ENCODE data around the gene CHST1.
A peak's percentile ranks its signal among the peaks of the same experiment; 100 is the strongest.

CHST1 gene

DNA sequence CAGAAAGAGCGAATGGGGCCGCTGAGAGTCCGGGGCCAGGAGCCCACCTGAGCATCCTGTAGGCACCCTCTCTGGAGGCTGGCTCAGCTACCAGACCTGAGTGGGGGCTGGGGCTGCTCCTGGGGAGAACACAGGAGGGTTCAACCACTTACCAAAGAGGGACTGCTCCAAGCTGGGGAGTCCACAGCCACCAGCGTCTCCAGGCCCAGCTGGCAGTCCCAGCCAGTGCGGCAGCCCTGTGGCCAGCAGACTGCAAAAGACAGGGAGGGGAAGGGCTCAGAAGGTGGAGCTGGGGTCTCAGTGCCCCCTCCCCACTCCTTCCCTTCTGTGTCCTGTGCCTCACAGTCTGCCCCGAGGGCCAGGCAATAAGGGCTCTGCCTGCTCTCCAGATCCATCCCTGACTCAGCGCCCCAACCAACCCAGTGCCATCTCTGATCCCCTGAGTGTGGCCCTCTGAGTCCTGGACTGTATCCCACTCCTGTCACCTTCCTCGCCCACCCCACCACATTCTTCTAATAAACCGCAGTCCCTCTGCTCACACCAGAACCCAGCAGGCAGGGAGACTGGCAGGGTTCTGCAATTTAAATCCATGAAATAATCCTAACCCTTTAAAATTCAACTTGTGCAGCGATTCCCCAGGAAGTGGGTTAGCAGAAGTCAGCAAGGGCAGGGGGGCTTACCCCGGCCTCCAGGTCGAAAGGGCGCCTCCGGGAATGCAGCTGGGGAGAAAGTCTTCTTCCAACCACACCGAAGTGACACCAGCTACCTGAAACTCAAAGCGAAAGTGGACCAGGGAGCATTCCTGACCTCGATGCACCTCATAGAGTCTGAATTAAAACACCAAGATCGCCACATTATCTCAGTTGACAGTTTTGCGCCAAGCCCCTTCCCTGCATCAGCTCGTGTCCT lies 13.3 kb downstream of the CHST1 start:
- no peaks in the 10 kb centered on the region for H3K36me3 Mint-ChIP-seq (ENCODE audit: insufficient read depth)
- DNase-seq (ENCODE audit: low spot score in 2 of 2), result no peak
- ATAC-seq (replicated peaks; ENCODE audit: extremely low read depth, poor library complexity, severe bottlenecking), result no peak
- H3K9me3 Mint-ChIP-seq, result no peaks in the 10 kb centered on the region
- H3K27me3 Mint-ChIP-seq, result peaks cover 45% of the 10 kb centered on the region
- no peak overlapping the region for H3K4me3 Mint-ChIP-seq
- peaks cover 6% of the 10 kb centered on the region for H3K4me1 Mint-ChIP-seq
- H3K27ac Mint-ChIP-seq (ENCODE audit: low read depth), result no peak overlapping the region

DNA sequence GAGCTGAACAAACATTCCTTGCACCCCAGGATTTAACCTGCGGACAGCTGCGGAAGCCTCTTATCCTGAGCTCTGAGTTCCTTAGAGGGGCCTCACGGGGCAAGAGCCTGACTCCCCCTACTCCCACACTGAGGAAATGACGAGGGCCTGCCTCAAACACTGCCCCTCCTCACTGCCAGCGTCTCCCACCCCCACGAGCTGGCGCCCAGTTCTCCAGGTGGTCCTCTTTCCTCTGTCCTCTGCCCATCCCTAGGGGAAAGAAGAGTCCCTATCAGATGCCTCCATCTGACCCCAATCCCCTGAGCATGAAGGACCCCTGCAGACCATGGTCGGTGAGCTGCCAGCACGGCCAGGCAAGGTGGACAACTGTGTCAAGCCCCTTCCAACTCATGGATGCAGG lies 14.3 kb downstream of the CHST1 start:
- peaks cover 6% of the 10 kb centered on the region for H3K4me1 Mint-ChIP-seq
- ATAC-seq (replicated peaks; ENCODE audit: extremely low read depth, poor library complexity, severe bottlenecking), result no peak

DNA sequence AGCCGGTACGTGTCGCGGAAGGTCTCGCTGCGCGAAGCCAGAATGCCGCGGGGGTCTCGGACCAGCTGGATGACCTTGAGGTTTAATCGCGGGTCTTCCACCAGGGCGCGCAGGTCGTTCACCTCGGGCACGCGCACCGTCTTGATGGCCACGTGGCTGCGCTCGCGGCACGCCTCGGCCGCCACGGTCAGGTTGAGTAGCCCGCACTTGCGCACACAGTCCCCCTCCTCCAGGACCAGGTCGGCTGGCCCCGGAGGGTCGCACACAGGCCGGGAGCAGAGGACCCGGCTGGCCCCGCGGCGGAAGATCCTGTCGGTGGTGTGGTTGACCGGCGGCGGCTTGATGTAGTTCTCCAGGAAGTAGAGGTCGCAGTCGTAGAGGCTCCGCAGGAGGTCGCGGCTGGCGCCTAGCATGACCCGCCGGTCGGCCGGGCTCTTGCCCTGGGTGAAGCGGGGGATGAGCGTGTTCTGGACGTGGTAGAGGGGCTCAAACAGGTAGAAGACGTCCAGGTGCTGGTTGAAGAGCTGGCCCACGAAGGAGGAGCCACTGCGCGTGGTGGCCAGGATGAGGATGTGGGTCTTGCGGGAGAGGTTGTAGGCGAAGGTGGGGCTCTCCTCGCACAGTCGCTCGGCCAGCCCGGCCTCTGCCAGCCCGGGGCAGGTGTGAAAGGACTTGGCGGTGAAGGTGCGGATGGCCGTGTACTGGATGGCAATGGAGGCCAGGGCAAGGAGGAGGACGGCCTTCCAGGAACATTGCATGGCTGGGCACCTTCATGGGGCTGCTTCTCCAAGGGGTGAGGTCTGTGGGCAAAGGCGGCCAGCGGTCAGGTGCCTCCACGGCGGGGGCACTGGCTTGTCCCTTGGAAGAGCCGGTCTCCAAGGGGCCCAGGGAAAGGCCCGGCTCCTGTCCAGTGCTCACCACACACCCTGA lies 15.0 kb downstream of the CHST1 start:
- peaks cover 38% of the 10 kb centered on the region for H3K27me3 Mint-ChIP-seq
- ATAC-seq (replicated peaks; ENCODE audit: extremely low read depth, poor library complexity, severe bottlenecking), result no peak
- H3K27ac Mint-ChIP-seq (ENCODE audit: low read depth), result peak overlapping the region; percentile 54
- DNase-seq (ENCODE audit: low spot score in 2 of 2), result no peak
- H3K36me3 Mint-ChIP-seq (ENCODE audit: insufficient read depth), result no peaks in the 10 kb centered on the region
- peaks cover 5% of the 10 kb centered on the region for H3K4me1 Mint-ChIP-seq
- H3K4me3 Mint-ChIP-seq, result no peak overlapping the region
- H3K9me3 Mint-ChIP-seq, result no peaks in the 10 kb centered on the region

More for the DNA sequence above, 14.3 kb downstream of the CHST1 start:
- Mint-ChIP-seq H3K4me3 (no peak overlapping the region), H3K27ac (ENCODE audit: low read depth) (no peak overlapping the region), H3K9me3 (no peaks in the 10 kb centered on the region), H3K36me3 (ENCODE audit: insufficient read depth) (no peaks in the 10 kb centered on the region), H3K27me3 (peaks cover 43% of the 10 kb centered on the region)
- DNase-seq (ENCODE audit: low spot score in 2 of 2), result no peak

DNA sequence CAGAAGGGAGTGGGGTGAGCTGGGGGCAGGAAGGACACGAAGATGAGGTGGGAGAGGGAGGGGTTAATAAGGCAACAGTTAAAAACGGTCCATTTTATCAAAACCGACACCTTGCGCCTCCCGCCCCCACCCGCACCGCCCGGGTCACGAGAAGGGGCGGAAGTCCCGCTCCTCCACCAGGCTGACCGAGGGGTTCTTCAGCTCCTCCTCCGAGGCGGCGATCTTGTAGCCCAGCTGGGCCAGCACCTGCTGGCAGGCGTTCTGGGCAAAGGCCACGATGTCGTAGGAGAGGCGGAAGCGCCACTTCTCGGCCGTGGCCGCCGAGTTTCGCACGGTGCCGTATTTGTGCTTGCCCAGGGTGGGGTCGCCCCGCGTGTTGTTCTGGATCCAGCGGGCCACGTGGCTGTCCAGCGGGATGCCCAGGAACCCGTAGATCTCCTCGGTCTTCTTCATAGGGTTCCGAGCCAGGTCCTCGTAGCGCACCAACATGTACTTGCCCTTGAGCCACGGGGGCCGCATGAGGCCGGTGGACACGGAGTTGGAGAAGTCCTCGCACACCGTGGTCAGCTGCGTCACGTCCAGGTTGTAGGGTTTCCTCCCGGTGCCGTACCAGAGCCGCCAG lies 15.8 kb downstream of the CHST1 start:
- ATAC-seq (replicated peaks; ENCODE audit: extremely low read depth, poor library complexity, severe bottlenecking) (no peak), DNase-seq (ENCODE audit: low spot score in 2 of 2) (no peak)
- no peaks in the 10 kb centered on the region for H3K9me3 Mint-ChIP-seq
- H3K4me3 Mint-ChIP-seq, result no peak overlapping the region
- no peaks in the 10 kb centered on the region for H3K36me3 Mint-ChIP-seq (ENCODE audit: insufficient read depth)
- H3K4me1 Mint-ChIP-seq, result no peaks in the 10 kb centered on the region
- H3K27me3 Mint-ChIP-seq, result peaks cover 38% of the 10 kb centered on the region
- no peak overlapping the region for H3K27ac Mint-ChIP-seq (ENCODE audit: low read depth)

DNA sequence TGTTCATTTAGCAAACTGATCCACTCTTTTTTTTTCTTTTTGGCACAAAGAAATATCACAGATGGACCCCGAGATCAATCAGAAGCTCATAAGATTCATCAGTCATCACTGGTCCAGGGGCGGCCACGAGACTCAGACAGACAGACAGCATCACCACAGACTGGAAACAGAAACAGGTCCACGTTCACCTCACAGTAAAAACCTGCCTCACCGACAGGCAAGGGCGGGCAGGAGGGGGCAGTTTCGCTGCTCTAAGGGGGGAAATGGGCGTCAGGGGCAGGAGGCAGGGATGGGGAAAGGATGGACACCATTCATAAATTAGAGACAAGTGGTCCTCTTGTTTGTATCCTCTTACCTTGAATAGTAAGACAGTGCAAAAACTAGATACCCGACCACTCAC lies 16.5 kb downstream of the CHST1 start:
- Mint-ChIP-seq H3K4me3 (no peak overlapping the region), H3K4me1 (no peaks in the 10 kb centered on the region), H3K27me3 (peaks cover 40% of the 10 kb centered on the region), H3K9me3 (no peaks in the 10 kb centered on the region), H3K27ac (ENCODE audit: low read depth) (no peak overlapping the region), H3K36me3 (ENCODE audit: insufficient read depth) (no peaks in the 10 kb centered on the region)
- ATAC-seq (replicated peaks; ENCODE audit: extremely low read depth, poor library complexity, severe bottlenecking), result no peak
- no peak for DNase-seq (ENCODE audit: low spot score in 2 of 2)

DNA sequence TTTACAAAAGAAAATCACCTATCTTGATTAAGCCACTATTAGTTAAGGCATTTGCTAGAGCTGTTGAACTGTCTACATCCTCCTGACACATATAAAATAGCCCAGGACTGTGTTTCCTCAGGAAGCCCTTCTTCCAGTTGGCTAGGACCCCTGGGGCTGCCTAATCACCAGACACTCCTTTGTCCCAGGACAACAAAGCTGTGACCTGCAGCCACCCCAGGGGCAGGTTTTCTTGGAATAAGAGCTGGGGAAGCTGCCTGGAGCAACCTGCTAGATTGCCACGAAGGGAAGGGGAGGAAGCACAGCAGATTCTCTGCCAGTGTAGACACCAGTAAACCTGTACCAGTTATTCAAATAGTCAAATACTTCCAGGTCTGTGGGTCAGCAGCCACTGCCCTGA lies 17.6 kb downstream of the CHST1 start:
- H3K9me3 Mint-ChIP-seq, result no peaks in the 10 kb centered on the region
- no peaks in the 10 kb centered on the region for H3K36me3 Mint-ChIP-seq (ENCODE audit: insufficient read depth)
- H3K4me3 Mint-ChIP-seq, result no peak overlapping the region
- ATAC-seq (replicated peaks; ENCODE audit: extremely low read depth, poor library complexity, severe bottlenecking) (no peak), DNase-seq (ENCODE audit: low spot score in 2 of 2) (no peak)
- peaks cover 51% of the 10 kb centered on the region for H3K27me3 Mint-ChIP-seq
- no peak overlapping the region for H3K27ac Mint-ChIP-seq (ENCODE audit: low read depth)
- H3K4me1 Mint-ChIP-seq, result no peaks in the 10 kb centered on the region

DNA sequence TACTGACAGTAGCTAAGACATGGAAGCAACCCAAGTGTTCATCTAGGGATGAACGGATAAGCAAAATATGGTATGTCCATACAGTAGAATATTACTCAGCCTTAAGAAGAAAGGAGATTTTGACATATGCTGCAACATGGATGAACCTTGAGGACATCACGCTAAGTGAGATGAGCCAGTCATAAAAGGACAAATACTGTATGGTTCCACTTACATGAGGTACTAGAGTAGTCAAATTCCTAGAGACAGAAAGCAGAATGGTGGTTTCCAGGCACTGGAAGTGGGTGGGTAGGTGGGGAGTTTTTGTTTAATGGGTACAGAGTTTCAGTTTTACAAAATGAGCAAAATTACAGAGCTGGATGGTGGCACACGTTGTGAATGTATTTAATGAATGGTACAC lies 18.1 kb downstream of the CHST1 start:
- H3K9me3 Mint-ChIP-seq, result no peaks in the 10 kb centered on the region
- H3K27ac Mint-ChIP-seq (ENCODE audit: low read depth), result no peak overlapping the region
- H3K27me3 Mint-ChIP-seq, result peaks cover 50% of the 10 kb centered on the region
- H3K36me3 Mint-ChIP-seq (ENCODE audit: insufficient read depth), result no peaks in the 10 kb centered on the region
- no peak for DNase-seq (ENCODE audit: low spot score in 2 of 2)
- no peak overlapping the region for H3K4me3 Mint-ChIP-seq
- no peak for ATAC-seq (replicated peaks; ENCODE audit: extremely low read depth, poor library complexity, severe bottlenecking)
- H3K4me1 Mint-ChIP-seq, result no peaks in the 10 kb centered on the region

DNA sequence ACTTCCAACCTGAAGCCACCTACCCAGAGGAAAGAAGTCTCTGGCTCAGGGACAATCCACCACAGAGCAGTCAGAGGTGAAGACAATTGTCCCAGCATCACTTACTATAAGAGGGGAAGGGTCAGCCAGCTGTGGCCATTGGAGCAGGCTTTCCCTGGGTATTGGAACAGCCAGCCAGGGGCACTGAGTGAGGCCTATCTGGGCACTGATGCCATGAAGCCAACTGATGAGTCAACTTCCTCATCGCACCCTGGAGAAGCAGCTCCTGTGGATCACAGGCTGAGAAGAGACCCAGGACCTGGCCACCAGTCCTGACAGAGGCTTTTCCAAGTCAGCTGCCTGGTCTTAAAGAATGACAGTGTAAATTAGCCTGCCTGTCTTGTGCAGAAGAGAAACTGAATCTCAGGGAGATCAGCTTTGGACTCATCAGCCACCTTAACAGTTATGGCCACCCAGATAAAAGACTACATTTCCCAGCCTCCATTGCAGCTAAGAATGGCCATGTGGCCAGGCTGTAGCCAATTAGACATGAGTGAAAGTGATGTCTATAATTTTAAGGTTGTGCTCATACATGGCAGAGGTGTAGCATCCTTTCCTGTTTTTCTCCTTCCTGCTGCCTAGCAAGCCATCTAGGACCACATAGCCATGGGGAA lies 19.0 kb downstream of the CHST1 start:
- no peaks in the 10 kb centered on the region for H3K36me3 Mint-ChIP-seq (ENCODE audit: insufficient read depth)
- ATAC-seq (replicated peaks; ENCODE audit: extremely low read depth, poor library complexity, severe bottlenecking) (peak; percentile 58), DNase-seq (ENCODE audit: low spot score in 2 of 2) (no peak)
- no peaks in the 10 kb centered on the region for H3K9me3 Mint-ChIP-seq
- H3K27me3 Mint-ChIP-seq, result peaks cover 44% of the 10 kb centered on the region
- no peak overlapping the region for H3K4me3 Mint-ChIP-seq
- no peak overlapping the region for H3K27ac Mint-ChIP-seq (ENCODE audit: low read depth)
- no peaks in the 10 kb centered on the region for H3K4me1 Mint-ChIP-seq

DNA sequence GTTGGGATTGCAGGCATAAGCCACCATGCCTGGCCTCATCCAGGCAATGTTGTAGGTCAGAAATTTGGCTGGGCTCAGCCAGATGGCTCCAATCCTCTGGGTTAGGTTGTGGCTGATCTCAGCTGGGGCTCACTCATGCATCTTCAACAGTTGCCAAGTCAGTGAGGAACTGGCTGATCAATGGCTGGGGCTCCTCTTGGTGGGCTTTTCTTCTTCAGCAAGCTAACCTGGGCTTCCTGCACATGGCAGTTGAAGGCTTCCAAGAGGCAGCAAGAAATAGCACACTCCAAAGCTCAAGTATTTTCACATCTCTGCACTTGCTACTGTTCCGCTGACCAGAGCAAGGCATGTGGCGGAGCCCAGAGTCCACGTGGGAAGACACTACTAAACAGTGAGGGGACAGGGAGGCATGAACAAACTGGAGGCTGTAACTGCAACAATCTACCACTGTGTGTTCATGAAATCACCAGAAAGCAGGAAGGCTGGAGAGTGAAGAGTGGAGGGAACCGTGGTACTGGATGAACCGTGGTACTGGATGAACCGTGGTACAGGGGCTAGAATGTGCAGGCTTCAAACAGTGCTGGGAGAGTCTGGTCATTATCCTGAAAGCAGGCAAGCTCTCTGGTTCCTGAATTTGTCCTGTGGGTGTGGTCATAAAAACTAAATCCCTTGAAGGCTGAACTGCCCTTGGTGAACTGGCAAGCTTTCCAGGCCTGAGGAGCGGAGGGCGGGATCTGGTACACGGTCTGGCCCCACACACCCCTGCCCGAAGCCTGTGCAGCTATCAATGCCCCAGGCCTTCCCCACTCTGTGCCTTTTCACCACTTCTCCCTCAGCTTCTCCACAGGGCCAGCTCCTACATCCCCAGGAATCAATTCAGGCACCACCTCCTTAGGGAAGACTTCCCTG lies 20.2 kb downstream of the CHST1 start:
- H3K4me3 Mint-ChIP-seq, result no peak overlapping the region
- H3K9me3 Mint-ChIP-seq, result no peaks in the 10 kb centered on the region
- no peaks in the 10 kb centered on the region for H3K4me1 Mint-ChIP-seq
- no peaks in the 10 kb centered on the region for H3K36me3 Mint-ChIP-seq (ENCODE audit: insufficient read depth)
- ATAC-seq (replicated peaks; ENCODE audit: extremely low read depth, poor library complexity, severe bottlenecking), result no peak
- H3K27ac Mint-ChIP-seq (ENCODE audit: low read depth), result no peak overlapping the region
- DNase-seq (ENCODE audit: low spot score in 2 of 2), result no peak
- peaks cover 44% of the 10 kb centered on the region for H3K27me3 Mint-ChIP-seq

DNA sequence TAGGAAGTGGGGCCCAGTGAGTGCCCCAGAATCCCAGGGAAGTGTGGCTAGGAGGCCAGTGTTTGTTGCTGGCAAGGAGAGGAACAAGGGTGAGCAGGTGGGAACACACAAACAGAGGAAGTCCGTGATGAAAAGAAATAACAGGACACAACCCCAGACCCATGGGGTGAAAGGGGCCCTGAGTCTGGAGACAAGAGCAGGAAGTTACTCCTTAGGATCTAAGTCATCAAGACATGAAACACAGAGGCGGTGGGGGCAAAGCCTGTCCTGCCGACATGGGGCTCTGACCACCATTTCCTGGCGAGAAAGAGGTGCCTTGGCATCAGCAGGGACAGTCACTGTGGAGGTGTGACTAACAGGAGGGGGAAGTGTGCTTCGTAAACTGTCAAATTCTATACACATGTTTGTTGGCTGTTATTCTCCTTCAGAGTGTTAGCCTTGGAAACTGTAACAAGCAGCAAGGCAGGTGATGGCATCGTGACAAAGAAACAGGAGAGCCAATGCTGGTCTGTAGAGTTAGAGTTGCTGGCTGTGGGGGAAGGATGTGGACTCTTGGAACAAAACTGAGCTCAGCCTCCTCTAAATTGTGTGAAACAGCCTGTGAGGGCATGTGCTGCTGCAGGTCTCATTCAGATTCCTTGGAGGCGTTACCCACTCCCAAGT lies 21.7 kb downstream of the CHST1 start:
- Mint-ChIP-seq H3K27ac (ENCODE audit: low read depth) (no peak overlapping the region), H3K36me3 (ENCODE audit: insufficient read depth) (peaks cover 2% of the 10 kb centered on the region), H3K4me3 (no peak overlapping the region), H3K9me3 (no peaks in the 10 kb centered on the region), H3K4me1 (no peaks in the 10 kb centered on the region), H3K27me3 (peaks cover 57% of the 10 kb centered on the region)
- ATAC-seq (replicated peaks; ENCODE audit: extremely low read depth, poor library complexity, severe bottlenecking), result no peak
- no peak for DNase-seq (ENCODE audit: low spot score in 2 of 2)

DNA sequence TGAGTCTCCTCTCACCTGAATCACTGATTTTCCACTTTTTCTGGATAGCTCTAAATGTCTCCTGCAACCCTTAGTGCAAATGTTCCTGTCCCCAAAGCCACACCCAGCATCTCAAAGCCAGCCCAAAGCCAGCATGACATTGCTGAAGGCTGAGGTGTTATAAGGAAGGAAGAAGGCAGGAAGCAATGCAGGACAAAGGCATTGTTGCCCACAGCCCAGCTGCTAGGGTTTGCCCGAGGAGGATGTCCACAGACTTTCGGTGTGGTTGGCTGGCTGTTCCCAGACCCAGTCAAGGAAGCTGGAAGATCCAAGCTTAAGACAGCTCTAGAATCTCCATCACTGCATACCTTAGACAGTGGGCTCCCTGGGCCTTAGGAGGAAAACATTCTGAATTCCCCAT lies 23.5 kb downstream of the CHST1 start:
- Mint-ChIP-seq H3K36me3 (ENCODE audit: insufficient read depth) (peaks cover 2% of the 10 kb centered on the region), H3K4me3 (no peak overlapping the region), H3K4me1 (no peaks in the 10 kb centered on the region), H3K27me3 (peaks cover 70% of the 10 kb centered on the region), H3K9me3 (no peaks in the 10 kb centered on the region), H3K27ac (ENCODE audit: low read depth) (no peak overlapping the region)
- DNase-seq (ENCODE audit: low spot score in 2 of 2) (no peak), ATAC-seq (replicated peaks; ENCODE audit: extremely low read depth, poor library complexity, severe bottlenecking) (no peak)
